ENCODE data around the gene XPC.

DNA sequence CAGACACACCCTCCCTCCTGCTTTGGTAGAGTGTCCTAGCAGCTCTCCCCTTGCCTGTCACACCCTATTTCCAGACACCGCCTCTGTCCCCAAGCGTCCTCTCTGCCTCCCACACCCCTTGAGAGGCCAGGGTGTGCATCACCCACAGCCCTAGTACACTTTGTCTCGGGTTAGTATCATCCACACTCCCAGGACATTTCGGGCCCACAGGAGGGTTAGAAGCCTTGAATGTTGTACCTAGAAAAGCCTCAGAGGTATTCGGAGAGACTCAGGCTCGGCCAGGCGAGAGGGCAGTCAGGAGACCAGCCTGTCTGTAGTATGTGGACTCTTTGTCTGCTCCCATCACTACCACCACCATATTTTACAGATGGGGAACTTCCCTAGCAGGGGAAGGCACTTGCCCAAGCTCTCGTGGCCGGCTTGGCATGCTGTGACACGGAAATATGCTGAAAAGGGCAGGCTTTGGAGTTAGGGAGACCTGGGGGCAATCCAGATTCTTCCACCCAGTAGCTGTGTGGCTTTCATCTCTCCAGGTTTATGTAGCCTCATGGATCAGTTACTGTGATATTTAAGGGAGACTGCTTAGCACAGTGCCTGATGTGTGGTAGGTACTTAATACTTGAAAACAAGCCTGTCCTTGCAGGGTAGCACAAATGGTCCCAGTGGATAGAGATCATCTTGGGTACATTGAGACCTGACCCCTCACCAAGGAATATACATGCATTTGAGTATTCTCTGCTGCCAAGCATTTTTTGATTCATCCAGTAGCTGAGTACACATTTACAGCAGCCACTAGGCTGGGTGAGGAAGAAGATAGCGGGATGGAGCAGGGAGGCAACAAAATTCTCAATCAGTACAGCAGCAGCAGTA, 52.1 kb downstream of the XPC start:
- TF ChIP-seq CTCF (tag by site-specific recombination; IDR thresholded peaks at IDR 0.05) (no peak), ZNF404 (tag by site-specific recombination; IDR thresholded peaks at IDR 0.05) (no peak), ZNF302 (tag by site-specific recombination; IDR thresholded peaks at IDR 0.05; ENCODE audit: low read depth) (no peak), MEIS1 (CRISPR knock-in tag; IDR thresholded peaks at IDR 0.05; ENCODE audit: borderline replicate concordance) (no peak), ZNF501 (tag by site-specific recombination; IDR thresholded peaks at IDR 0.05) (no peak), ZNF664 (tag by site-specific recombination; IDR thresholded peaks at IDR 0.05) (no peak), SP3 (tag by site-specific recombination; IDR thresholded peaks at IDR 0.05) (no peak)
- TF ChIP-seq, protein P1, sequence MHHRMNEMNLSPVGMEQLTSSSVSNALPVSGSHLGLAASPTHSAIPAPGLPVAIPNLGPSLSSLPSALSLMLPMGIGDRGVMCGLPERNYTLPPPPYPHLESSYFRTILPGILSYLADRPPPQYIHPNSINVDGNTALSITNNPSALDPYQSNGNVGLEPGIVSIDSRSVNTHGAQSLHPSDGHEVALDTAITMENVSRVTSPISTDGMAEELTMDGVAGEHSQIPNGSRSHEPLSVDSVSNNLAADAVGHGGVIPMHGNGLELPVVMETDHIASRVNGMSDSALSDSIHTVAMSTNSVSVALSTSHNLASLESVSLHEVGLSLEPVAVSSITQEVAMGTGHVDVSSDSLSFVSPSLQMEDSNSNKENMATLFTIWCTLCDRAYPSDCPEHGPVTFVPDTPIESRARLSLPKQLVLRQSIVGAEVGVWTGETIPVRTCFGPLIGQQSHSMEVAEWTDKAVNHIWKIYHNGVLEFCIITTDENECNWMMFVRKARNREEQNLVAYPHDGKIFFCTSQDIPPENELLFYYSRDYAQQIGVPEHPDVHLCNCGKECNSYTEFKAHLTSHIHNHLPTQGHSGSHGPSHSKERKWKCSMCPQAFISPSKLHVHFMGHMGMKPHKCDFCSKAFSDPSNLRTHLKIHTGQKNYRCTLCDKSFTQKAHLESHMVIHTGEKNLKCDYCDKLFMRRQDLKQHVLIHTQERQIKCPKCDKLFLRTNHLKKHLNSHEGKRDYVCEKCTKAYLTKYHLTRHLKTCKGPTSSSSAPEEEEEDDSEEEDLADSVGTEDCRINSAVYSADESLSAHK (tag by site-specific recombination; IDR thresholded peaks at IDR 0.05), result no peak

Measured in HEK293 (cell line).